ENCODE results near the gene OR10H3.

Gene OR10H3

GRCh38 chr19:15714638-15715037 lies 23.1 kb upstream of the OR10H3 start:
- no peak for TF ChIP-seq CREB1 (IDR thresholded peaks at IDR 0.05; ENCODE audit: low read depth)
- TF ChIP-seq NFIC (IDR thresholded peaks at IDR 0.05), result no peak
- TF ChIP-seq ZBTB7A (IDR thresholded peaks at IDR 0.05; ENCODE audit: low read depth), result no peak
- no peak for TF ChIP-seq EGR1 (IDR thresholded peaks at IDR 0.05)
- TF ChIP-seq TEAD4 (IDR thresholded peaks at IDR 0.05), result no peak
- TF ChIP-seq CEBPB (IDR thresholded peaks at IDR 0.05), result no peak
- TF ChIP-seq FOXM1 (IDR thresholded peaks at IDR 0.05; ENCODE audit: borderline replicate concordance, low read depth), result no peak
- TF ChIP-seq, protein P1, sequence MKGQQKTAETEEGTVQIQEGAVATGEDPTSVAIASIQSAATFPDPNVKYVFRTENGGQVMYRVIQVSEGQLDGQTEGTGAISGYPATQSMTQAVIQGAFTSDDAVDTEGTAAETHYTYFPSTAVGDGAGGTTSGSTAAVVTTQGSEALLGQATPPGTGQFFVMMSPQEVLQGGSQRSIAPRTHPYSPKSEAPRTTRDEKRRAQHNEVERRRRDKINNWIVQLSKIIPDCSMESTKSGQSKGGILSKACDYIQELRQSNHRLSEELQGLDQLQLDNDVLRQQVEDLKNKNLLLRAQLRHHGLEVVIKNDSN (IDR thresholded peaks at IDR 0.05), result no peak
- no peak for TF ChIP-seq YY1 (IDR thresholded peaks at IDR 0.05; ENCODE audit: low read depth)

- TF ChIP-seq EP300 (IDR thresholded peaks at IDR 0.05; ENCODE audit: borderline replicate concordance) (no peak), CEBPB (IDR thresholded peaks at IDR 0.05) (no peak), TAF1 (IDR thresholded peaks at IDR 0.05; ENCODE audit: low read depth) (no peak)
- TF ChIP-seq, protein P1 (IDR thresholded peaks at IDR 0.05), result no peak
These were observed 22.1 kb upstream of the OR10H3 start for GRCh38 chr19:15715642-15716041.

DNA sequence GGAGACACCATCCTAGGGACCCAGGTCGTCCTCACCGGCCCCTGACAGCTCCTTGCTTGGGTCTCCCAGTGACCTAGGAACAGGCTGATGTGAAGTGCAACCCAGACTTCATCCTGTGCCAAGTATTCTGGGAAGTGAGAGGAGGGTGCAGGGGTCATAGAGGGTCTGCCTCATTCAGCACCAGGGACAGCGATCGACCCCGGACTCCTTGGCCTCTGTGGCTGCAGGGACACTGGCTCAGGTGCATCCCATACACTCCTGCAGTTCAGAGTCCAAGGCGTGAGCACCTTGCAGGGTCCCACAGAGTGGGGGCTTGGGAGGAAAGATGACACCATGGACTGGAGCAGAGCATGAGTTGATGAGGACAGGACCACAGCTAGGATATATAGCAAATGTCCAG lies 20.0 kb upstream of the OR10H3 start:
- TF ChIP-seq TAF1 (IDR thresholded peaks at IDR 0.05; ENCODE audit: low read depth) (no peak), RAD21 (IDR thresholded peaks at IDR 0.05; ENCODE audit: low read depth) (no peak), ZBTB7A (IDR thresholded peaks at IDR 0.05; ENCODE audit: low read depth) (no peak), MAX (IDR thresholded peaks at IDR 0.05) (no peak), TCF12 (IDR thresholded peaks at IDR 0.05; ENCODE audit: low read depth) (no peak), YY1 (IDR thresholded peaks at IDR 0.05; ENCODE audit: low read depth) (no peak)
- TF ChIP-seq, protein P2, sequence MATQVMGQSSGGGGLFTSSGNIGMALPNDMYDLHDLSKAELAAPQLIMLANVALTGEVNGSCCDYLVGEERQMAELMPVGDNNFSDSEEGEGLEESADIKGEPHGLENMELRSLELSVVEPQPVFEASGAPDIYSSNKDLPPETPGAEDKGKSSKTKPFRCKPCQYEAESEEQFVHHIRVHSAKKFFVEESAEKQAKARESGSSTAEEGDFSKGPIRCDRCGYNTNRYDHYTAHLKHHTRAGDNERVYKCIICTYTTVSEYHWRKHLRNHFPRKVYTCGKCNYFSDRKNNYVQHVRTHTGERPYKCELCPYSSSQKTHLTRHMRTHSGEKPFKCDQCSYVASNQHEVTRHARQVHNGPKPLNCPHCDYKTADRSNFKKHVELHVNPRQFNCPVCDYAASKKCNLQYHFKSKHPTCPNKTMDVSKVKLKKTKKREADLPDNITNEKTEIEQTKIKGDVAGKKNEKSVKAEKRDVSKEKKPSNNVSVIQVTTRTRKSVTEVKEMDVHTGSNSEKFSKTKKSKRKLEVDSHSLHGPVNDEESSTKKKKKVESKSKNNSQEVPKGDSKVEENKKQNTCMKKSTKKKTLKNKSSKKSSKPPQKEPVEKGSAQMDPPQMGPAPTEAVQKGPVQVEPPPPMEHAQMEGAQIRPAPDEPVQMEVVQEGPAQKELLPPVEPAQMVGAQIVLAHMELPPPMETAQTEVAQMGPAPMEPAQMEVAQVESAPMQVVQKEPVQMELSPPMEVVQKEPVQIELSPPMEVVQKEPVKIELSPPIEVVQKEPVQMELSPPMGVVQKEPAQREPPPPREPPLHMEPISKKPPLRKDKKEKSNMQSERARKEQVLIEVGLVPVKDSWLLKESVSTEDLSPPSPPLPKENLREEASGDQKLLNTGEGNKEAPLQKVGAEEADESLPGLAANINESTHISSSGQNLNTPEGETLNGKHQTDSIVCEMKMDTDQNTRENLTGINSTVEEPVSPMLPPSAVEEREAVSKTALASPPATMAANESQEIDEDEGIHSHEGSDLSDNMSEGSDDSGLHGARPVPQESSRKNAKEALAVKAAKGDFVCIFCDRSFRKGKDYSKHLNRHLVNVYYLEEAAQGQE (IDR thresholded peaks at IDR 0.05; ENCODE audit: low read depth), result peak; percentile 83

DNA sequence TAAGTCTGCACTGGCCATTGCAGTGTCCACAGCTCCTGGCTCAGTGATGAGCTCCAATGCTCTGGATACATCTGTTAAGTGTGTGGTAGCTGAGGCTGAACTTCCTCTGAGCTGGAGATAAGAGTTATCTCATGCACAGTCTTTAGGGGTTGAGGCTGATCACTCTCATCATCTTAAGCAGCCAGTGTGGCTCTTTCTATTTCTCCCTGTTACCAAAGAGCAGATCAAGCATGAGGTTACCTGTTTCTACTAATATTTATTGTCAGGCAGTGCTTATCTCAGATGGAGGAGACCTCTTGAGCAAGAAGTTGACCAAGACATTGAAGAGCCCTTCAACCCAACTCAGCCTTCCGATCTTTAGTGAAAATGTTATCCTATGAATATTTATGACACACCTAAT lies 16.5 kb upstream of the OR10H3 start:
- TF ChIP-seq, protein P2 (IDR thresholded peaks at IDR 0.05; ENCODE audit: low read depth), result no peak
- TF ChIP-seq TEAD4 (IDR thresholded peaks at IDR 0.05), result no peak
- no peak for TF ChIP-seq CREB1 (IDR thresholded peaks at IDR 0.05; ENCODE audit: low read depth)
- TF ChIP-seq YY1 (IDR thresholded peaks at IDR 0.05; ENCODE audit: low read depth), result no peak
- no peak for TF ChIP-seq TCF12 (IDR thresholded peaks at IDR 0.05; ENCODE audit: low read depth)
- no peak for TF ChIP-seq RAD21 (IDR thresholded peaks at IDR 0.05; ENCODE audit: low read depth)
- TF ChIP-seq EGR1 (IDR thresholded peaks at IDR 0.05), result no peak
- no peak for TF ChIP-seq FOXM1 (IDR thresholded peaks at IDR 0.05; ENCODE audit: borderline replicate concordance, low read depth)
- TF ChIP-seq TAF1 (IDR thresholded peaks at IDR 0.05; ENCODE audit: low read depth), result no peak
- no peak for TF ChIP-seq NFIC (IDR thresholded peaks at IDR 0.05)
- TF ChIP-seq, protein P1 (IDR thresholded peaks at IDR 0.05), result no peak
- TF ChIP-seq EP300 (IDR thresholded peaks at IDR 0.05; ENCODE audit: borderline replicate concordance), result no peak
- no peak for TF ChIP-seq MAX (IDR thresholded peaks at IDR 0.05)
- no peak for TF ChIP-seq ZBTB7A (IDR thresholded peaks at IDR 0.05; ENCODE audit: low read depth)

GRCh38 chr19:15722956-15723355 lies 14.8 kb upstream of the OR10H3 start:
- TF ChIP-seq EGR1 (IDR thresholded peaks at IDR 0.05), result no peak
- no peak for TF ChIP-seq NFIC (IDR thresholded peaks at IDR 0.05)
- TF ChIP-seq TEAD4 (IDR thresholded peaks at IDR 0.05), result no peak
- no peak for TF ChIP-seq TAF1 (IDR thresholded peaks at IDR 0.05; ENCODE audit: low read depth)
- TF ChIP-seq, protein P1 (IDR thresholded peaks at IDR 0.05), result no peak
- TF ChIP-seq EP300 (IDR thresholded peaks at IDR 0.05; ENCODE audit: borderline replicate concordance), result no peak
- no peak for TF ChIP-seq TCF12 (IDR thresholded peaks at IDR 0.05; ENCODE audit: low read depth)

- TF ChIP-seq TAF1 (IDR thresholded peaks at IDR 0.05; ENCODE audit: low read depth), result no peak
- TF ChIP-seq, protein P2 (IDR thresholded peaks at IDR 0.05; ENCODE audit: low read depth), result no peak
- TF ChIP-seq CREB1 (IDR thresholded peaks at IDR 0.05; ENCODE audit: low read depth), result no peak
- TF ChIP-seq, protein P1 (IDR thresholded peaks at IDR 0.05), result no peak
- no peak for TF ChIP-seq TCF12 (IDR thresholded peaks at IDR 0.05; ENCODE audit: low read depth)
- TF ChIP-seq NFIC (IDR thresholded peaks at IDR 0.05), result no peak
- no peak for TF ChIP-seq EGR1 (IDR thresholded peaks at IDR 0.05)
- TF ChIP-seq RAD21 (IDR thresholded peaks at IDR 0.05; ENCODE audit: low read depth), result no peak
- TF ChIP-seq MAX (IDR thresholded peaks at IDR 0.05), result no peak
These were observed 10.1 kb upstream of the OR10H3 start, which contains the start of gene OR10H2 for GRCh38 chr19:15727724-15728123. OR10H2 (plus strand) TSS chr19:15728024; CDS start chr19:15728044, 20 bp downstream.

All from Ishikawa (cell line).